VCaP (cell line): ENCODE data around the gene NCF4.

Experiments used
- H3K27ac ChIP-seq: fragments of 450-650 bp; 2 replicates; pipeline ENCODE4 v1.5.1; 2017
- TF ChIP-seq, protein P1 (sequence below): fragments of 450-650 bp; conservative IDR thresholded peaks from 2 replicates; pipeline ENCODE4 v1.5.1; 2017; ENCODE audit warnings: mild to moderate bottlenecking, moderate library complexity

NCF4 gene

DNA sequence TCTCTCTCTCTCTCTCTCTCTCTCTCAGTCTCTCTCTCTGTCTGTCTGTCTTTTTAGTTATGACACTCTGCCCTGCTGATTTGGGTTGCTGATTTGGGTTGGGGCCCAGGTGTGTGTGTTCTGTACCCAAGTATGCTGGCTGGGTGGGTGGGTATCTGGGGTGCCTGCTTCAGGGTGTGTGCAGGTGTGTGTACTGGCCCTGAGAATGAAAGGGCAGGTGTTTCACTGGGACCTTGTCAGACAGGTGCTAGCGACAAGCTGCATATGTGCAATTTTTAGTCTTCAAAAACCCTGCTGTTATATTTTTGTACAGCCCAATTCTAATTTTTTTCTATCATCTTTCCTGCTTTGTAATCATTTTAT is 53.6 kb downstream of the NCF4 start:
- TF ChIP-seq, protein P1, sequence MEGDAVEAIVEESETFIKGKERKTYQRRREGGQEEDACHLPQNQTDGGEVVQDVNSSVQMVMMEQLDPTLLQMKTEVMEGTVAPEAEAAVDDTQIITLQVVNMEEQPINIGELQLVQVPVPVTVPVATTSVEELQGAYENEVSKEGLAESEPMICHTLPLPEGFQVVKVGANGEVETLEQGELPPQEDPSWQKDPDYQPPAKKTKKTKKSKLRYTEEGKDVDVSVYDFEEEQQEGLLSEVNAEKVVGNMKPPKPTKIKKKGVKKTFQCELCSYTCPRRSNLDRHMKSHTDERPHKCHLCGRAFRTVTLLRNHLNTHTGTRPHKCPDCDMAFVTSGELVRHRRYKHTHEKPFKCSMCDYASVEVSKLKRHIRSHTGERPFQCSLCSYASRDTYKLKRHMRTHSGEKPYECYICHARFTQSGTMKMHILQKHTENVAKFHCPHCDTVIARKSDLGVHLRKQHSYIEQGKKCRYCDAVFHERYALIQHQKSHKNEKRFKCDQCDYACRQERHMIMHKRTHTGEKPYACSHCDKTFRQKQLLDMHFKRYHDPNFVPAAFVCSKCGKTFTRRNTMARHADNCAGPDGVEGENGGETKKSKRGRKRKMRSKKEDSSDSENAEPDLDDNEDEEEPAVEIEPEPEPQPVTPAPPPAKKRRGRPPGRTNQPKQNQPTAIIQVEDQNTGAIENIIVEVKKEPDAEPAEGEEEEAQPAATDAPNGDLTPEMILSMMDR: no peak

DNA sequence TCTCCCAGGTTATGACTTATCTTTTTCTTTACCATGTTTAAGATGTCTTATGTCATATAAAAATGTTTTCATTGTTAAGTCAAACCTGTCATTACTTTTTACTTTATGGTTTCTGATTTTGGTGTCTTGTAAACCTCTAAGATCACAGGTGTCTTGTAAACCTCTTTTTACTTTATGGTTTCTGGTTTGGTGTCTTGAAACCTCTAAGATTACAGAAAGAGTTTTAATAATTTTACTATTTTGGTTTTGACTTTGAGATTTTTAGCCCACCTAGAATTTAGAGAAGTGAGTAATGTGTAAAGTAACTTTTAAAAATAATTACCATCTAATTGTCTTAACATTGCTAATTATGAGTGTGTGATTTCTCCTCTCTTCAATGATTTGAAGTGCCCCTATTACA is 55.2 kb downstream of the NCF4 start:
- TF ChIP-seq, protein P1: no peak
- no peak overlapping the region for H3K27ac ChIP-seq

More for the DNA sequence above, 53.6 kb downstream of the NCF4 start:
- H3K27ac ChIP-seq: no peak overlapping the region

DNA sequence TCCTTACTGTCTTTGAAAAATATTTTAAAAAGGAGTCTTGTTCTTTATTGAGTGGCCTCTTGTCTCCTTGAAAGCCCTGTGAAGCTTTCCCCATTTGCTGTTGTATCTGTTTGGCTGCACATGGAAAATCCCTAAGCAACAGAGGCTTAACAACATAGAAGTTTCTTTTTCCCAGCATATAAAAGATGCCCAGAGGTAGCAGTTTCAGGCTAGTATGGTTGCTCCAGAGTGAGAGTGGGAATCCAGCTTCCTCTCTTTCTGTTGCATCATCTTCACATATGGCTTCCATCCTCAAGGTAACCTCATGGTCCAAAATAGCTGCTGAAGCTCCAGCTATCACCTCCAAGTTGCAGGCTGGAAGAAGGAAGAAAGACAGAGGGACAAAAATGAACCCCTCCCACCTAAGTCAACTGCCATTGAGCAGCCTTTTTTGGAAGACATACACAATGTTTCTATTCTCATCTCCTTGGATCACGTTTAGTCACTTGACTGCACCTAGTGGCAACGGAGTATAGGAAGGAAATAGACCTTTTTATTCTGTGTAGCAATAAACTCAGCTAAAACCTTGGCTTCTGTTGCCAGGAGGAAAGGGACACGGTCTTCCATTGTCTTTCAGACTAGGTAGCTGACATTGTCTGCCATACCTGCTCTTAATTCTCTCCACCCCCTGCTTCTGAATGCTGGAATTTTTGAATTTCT is 57.9 kb downstream of the NCF4 start:
- H3K27ac ChIP-seq: no peak overlapping the region
- TF ChIP-seq, protein P1: no peak

DNA sequence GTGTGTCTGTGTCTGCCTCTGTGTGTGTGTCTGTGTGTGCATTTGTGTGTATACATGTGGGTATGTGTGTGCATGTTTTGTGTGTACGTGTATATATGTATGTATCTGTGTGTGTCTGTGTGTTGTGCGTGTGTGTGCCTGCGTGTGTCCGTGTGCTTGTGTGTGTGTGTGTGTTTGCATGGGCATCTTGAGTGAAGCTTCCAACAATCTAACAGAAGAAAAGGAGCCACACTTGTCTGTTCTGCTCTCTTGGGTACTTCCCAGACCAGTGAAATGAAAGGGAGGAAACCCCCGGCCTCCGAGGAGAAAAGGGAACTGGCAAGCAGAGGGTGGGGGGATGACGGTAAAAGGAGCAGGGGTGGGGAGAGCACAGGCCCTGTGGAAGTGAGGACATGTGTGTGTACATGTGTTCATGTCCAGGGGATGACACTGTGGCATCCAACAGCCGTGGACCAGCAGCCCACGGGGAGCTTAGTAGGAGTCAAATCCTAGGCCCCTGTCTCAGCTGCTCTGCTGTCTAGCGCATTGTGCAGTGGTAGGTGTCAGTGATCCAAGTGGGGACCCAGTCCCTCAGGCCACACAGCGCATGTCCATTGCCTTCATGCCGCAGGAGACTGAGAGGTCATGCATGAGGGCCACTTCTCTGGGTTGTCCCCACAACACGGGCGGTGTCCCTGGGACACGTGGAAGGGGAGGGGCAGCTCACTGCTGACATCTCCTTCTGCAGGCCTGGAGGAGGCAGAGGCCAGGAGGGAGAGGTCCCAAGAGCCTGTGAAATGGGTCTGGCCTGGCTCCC is 60.7 kb downstream of the NCF4 start:
- TF ChIP-seq, protein P1: no peak
- no peak overlapping the region for H3K27ac ChIP-seq

DNA sequence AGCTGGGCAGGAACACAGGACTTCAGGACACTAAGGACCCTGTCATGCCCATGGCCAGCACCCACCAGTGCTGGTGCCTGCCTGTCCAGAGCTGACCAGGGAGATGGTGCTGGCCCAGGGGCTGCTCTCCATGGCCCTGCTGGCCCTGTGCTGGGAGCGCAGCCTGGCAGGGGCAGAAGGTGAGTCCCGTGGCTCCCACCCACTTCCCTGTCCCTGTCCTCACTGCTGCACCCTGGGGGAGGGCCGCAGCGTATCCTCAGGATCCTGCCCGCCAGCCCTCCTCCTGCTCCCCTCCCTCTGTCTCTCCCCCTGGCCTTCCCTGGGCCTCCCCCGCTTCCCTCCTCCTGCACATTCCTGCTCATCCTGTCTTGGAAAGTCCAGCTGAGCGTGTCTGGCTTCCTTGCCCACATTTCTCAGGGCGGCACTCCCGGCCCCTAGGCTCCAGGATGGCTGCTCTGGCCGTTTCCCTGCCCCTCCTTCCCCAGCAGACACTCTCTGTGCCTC is 61.4 kb downstream of the NCF4 start:
- TF ChIP-seq, protein P1: no peak
- no peak overlapping the region; the same call in 1 of the 2 replicates for H3K27ac ChIP-seq

DNA sequence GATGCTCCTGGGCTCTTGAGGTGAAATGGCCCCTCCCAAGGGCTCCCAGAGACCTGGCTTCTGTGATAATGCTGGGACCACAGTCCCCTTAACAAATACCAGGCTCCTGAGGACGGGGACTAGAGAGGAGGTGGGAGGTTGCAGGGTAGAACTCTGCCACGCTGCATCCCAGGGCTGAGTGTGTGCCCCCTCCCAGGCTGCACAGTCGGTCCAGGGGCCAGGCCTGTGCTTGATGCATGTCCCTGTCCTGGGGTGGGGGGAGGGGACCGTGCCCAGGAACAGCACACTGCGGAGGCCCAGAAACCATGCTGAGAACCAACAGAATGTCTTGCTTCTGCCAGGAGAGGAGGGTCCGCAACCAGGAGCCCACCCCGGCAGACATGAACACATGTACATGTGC is 61.9 kb downstream of the NCF4 start:
- TF ChIP-seq, protein P1: no peak
- no peak overlapping the region; the same call in 1 of the 2 replicates for H3K27ac ChIP-seq

DNA sequence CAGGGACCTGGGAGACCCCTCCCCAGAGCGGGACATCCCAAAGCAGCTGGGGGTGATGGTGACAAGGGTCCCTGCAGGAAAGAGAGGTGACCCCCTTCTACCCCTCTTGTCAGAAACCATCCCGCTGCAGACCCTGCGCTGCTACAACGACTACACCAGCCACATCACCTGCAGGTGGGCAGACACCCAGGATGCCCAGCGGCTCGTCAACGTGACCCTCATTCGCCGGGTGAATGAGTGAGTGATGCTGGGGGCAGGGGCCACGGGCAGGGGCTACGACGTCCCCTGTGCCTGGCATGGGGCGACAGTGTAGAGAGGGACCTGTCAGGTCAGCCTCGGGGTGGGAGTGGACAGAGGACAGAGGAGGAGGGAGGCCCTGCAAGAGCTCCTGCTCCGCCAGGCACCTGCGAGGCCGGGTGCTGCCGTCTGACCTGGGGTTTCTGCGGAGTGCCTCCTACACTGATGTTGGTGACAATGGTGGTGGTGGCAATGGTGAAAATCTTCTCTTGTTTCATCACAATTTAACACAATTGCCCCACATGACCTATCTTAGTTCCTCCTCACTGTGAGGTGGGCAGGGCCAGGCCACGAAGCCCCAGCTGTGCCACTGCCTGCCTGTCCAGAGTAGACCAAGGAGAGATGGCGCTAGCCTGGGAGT is 62.5 kb downstream of the NCF4 start:
- no peak overlapping the region for H3K27ac ChIP-seq
- TF ChIP-seq, protein P1: no peak
